Measurements from ENCODE around the gene TERF2IP.

Gene TERF2IP

DNA sequence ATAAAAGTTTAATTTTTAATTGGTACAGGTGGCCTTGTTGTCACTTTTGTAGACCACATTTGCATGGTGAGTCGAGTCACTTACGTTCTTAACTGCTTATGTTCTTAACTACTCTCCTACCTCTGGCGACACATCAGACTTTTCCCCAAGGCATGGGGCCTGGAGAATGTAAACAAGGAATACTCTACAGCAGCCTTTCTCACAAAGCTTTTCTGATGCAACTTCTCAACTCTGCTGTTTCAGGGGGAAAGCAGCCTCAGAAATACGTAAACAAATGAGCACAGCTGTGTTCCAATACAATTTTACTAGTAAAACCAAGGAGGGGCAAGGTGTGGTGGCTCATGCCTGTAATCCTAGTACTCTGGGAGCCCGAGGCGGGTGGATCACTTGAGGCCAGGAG lies 7.0 kb upstream of the TERF2IP start:
- no peak for DNase-seq (ENCODE audit: low read depth)

DNA sequence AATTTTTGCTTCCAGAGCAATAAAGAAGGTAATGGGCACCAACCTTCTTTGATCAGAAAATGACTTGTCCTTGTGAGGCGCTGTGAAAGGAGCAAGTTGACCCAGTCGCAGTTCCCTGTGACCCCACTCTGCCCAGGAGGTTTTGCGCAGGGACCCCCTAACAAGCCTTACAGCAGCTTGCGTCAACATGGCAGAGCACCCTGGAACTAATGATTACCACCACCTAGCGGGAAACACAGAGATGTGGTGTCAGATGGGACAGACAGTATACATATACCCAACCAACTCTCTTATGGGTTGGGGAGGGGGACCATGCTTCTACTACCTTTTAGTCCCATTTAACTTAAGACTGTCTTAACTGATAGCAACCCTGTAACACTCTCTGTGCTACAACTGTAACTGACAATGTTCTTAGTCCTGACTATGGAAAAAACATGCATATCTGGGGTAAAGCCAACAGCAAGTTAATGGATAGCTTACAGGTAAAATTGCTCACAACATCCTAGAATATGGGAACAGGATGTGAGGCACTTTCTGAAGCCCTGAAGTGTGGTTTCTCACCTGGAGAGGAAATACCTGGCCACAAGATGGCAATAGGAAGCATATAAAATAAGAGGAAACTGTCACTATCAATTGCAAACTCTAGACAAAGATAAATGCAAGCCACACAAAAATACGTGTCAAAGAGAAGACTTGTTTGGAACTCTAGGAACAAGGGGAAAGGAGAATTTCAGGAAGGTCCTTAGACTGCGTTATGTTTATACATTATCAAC lies 3.1 kb upstream of the TERF2IP start:
- DNase-seq (ENCODE audit: low read depth) = no peak

DNA sequence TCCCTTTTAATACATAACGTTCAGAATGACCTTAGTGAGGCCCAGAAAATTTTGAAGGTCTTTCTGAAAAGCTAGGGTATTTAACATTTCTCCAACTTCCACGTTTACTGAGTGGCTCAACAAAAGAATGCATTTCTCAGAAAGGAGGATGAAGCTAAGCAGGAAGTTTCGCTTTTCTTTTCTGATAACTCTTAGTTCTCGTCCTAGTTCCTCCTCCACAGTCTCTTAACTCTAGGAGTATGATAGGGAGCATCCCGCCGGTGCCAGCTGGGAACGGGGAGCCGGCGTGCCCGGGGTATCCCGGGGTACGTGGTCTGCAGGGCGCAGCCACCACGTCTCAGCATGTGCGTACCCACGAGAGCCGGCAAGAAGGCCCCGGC lies 471 bp upstream of the TERF2IP start:
- no peak for DNase-seq (ENCODE audit: low read depth)

DNA sequence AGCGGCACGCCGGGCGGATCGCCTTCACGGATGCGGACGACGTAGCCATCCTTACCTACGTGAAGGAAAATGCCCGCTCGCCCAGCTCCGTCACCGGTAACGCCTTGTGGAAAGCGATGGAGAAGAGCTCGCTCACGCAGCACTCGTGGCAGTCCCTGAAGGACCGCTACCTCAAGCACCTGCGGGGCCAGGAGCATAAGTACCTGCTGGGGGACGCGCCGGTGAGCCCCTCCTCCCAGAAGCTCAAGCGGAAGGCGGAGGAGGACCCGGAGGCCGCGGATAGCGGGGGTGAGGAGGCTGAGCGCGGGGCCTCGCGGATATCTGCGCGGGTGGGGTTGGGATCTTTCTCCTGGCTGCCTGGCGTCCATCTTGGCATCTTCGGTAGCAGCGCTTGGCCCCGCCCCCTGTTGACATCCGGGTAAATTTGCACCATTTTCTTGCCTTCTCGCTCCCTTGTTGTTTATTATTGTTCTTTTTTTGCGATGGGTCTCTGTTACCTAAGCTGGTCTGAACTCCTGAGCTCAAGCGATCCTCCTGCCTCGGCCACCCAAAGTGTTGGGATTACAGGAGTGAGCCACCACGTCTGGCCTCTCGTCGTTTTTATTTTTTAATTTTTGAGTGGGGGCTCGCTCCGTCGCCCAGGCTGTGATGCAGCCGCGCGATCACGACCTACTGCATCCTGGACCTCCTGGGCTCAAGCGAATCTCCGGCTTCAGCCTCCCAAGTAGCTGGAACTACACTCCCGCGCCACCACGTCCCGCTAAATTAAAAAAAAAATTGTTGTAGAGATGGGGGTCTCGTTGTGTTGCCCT lies 898 bp downstream of the TERF2IP start:
- peak; percentile 84 for DNase-seq (ENCODE audit: low read depth)

DNA sequence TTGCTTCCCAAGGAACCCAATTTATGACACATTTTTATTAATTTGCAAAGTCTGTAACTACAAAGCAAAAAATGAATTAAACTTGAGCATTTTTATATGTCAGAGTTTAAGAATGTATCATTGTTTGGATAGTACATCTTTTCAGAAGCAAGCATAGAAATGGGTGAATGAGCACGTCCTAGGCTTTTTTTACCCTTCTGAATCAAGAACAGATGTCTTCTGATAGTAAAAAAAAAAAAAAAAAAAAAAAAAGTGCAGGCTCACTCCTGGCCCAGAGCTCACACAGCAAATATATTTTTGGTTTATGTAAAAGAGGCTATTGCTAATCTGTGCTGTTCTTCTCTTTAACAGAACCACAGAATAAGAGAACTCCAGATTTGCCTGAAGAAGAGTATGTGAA lies 6.3 kb downstream of the TERF2IP start:
- DNase-seq (ENCODE audit: low read depth) = no peak

DNA sequence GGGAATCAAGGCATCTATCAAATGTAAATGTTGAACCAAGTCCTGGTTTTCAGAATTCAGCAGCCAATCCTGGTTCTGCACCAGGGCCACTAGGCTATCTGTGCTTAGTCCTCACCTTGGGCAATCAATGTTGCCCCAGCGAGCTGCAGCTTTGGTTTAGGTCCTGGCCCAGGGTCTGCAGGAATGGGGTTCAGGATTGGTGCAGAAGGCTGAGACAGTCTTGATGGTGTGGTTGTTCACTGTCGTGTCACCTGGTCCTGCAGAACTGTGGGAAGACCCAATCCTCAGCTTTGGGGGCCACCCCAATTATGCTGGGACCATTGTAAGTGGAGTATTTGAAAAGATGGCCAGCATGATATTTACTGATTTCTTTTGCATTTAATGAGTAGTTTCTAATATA lies 10.6 kb downstream of the TERF2IP start:
- no peak for DNase-seq (ENCODE audit: low read depth)

DNA sequence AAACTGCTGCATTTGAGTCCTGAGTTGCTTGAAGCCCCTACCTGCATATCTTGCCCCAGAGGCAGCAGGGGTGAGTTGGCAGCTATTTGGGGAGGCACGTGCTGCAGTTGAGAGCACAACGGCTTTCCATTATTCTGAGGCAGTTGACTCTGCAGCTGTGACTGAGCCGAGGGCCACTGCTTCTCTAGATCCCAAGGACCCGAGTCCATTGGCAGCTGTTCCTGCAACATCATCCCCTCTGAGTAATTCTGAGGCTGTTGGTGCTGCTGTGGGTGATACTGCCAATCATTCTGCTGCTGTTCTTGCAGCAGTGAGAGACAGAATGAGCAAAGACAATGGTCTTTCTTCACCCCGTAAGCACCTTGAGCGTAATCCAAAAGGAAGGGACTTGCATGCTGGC lies 12.7 kb downstream of the TERF2IP start:
- DNase-seq (ENCODE audit: low read depth) = no peak

DNA sequence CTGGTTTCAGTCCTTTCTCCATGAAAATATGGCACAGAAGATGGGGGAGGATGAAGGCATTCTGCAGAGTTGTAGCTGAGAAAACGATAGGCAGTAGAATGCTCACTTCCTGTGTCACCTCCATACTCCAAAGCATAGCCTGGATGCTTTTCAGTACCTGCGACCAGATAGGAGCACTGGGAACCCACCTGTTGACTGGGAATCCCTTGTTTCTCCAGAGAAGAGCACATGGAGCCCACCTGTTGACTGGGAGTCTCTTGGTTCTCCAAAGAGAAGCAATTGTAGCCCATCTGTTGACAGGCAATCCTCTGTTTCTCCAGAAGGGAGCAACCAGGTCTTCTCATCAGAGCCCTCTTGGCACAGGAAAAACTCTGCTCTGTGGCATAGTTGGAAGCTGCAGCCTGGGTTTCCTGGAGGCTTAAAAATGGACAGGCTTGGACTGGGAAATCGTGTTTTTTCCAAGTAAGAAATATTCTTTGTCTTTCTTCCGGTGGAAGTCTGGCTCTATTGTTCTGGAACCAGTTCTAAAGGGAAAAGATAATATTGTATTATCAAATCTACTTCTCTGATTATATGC lies 13.2 kb downstream of the TERF2IP start:
- DNase-seq (ENCODE audit: low read depth) = no peak

DNA sequence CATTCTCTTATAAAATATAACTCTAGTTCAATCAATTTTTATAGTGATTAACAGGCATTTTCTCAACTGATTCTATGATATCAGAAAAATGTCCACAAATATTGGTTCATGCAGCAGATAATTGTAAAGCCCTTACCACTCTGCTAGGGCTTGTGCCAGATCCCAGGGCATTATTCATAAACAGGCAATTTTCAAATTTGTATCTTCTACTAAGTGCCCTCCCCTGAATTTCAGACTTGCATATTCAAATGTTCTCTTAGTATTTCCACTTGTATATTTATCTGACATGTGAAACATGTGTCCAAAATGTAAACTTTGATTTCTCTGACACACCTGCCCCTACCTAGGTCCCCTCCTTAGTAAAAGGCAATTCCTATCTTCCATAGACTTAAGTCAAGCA lies 19.9 kb downstream of the TERF2IP start:
- no peak for DNase-seq (ENCODE audit: low read depth)

DNA sequence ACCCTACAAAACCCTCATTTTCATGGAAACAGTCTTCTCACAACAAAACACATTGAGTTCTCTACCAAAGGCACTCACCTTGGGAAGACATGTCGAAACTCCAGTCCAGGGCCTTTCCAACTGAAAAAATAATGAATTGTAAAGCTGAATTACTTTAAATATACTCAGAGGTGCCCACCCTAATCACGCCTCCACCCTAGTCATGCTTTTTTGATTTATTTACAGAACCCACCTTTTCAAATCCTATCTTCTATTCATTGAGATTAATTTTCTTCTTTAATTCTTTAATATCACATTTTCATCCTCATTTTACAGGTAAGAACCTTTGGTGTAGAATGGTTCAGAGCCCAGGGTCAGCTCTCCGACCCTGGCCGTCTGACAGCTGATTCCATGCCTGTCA lies 29.3 kb downstream of the TERF2IP start, which contains the start of gene CPHXL2:
Gene CPHXL2 (minus strand): TSS at position 101 of the 400 bp plus-strand sequence. CDS start 10 bp downstream, at position 91.
- no peak for DNase-seq (ENCODE audit: low read depth)

DNA sequence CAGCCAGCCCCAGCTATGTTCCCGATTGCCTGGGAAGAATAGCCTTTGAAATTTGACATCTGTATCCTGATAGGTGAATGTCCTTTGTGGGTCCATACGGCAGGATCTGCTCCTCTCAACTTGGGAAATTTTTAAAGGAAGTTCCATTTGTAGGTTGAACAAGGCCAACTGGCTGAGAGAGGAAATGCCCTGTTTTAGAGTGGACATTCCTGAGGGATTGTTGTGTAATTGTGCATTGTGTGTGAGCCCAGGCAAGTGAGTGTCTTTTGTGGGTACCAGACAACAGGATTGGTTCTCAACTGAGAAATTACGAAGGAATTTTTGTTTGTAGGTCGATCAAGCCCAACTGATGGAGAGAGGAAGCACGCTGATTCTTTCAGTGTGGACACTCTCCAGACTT lies 31.8 kb downstream of the TERF2IP start:
- DNase-seq (ENCODE audit: low read depth) = no peak

DNA sequence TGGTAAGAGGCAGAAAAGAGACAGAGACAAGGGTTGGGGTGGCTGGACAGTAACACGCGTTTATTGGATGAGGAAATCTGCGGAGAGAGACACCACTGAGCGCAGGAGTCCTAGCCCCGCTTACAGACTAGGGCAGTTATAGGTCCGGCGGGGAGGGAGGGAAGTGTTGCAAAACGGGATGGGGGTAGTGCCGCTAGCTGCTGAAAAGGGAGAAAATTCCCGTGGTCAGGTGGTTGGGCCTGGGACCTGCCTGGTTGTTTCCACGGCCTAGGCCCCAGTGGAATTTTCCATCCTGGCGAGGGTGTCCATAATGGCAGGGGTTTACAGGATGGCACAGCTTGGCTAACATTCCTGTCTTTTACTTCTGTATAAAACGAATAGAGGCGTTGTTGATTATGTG lies 34.7 kb downstream of the TERF2IP start:
- DNase-seq (ENCODE audit: low read depth) = no peak

DNA sequence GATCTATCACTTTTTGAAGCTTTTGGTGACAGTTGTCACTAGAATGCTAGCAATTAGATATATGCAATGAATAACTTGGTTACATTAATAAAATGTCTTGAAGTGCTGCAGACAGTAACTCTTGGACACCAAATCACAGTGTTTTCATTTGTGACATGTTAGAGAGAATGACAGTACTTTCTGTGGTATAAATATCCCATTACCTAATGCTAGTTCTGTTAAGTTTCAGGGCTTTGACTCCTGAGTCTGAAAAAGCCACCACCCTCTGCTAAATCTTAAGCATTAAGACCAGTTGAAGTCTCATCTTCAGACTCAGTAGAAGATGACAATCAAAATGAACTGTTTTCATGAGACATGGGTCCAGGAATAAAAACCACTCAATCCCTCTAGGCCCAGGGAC lies 39.8 kb downstream of the TERF2IP start:
- no peak for DNase-seq (ENCODE audit: low read depth)

DNA sequence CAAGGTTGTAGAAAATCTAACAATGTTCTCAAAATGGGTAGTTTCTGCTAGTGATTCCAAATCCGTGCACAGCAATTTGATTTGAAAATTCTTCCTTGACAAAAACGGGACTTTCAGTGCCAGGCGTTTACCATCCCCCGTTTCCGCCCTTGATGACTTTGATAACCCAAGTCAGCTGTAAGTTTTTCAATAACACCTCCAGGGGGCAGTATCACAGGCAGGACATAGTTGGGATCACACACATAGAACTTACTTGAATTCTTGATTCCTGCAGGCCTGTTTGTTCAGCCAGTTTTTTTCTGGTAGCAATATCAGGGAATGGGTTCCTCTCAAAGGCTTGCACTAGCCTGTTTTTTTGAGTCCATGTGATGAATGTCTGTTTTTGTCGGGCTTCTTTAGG lies 48.1 kb downstream of the TERF2IP start:
- DNase-seq (ENCODE audit: low read depth) = no peak

DNA sequence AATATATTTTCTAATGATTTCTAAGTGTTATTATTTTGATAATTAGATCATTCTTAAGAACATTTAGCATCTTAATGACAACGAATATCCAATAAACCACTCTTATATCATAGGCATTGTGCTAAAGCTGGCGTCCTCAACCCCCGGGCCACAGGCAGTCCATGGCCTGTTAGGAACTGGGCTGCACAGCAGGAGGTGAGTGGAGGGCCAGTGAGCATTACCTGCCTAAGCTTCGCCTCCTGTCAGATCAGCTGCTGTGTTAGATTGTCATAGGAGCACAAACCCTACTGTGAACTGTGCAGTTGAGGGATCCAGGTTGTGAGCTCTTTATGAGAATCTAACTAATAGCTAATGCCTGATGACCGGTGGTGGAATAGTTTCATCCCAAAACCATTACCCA lies 50.0 kb downstream of the TERF2IP start:
- no peak for DNase-seq (ENCODE audit: low read depth)

DNA sequence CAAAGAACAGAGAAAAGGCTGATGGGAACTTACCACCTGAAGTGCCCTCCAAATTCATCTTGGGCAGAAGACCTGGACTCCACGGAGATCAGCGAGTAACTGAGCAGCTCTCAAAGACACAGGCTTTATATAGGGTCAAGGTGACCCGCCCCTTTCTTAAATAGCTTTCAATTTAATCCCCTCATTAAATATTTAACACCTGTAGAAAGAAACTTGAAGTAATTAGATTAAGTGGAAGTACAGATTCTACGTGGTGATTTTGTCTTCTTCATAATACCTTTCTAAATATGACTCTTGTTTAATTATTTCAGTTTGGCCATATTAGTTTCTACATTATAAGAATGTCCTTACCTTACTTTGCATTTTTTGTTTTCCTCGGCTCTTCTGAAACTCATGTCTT lies 53.8 kb downstream of the TERF2IP start, which contains the start of gene DUXB:
Gene DUXB (minus strand): TSS at position 101 of the 400 bp plus-strand sequence. CDS start 43 bp downstream, at position 58.
- no peak for DNase-seq (ENCODE audit: low read depth)

DNA sequence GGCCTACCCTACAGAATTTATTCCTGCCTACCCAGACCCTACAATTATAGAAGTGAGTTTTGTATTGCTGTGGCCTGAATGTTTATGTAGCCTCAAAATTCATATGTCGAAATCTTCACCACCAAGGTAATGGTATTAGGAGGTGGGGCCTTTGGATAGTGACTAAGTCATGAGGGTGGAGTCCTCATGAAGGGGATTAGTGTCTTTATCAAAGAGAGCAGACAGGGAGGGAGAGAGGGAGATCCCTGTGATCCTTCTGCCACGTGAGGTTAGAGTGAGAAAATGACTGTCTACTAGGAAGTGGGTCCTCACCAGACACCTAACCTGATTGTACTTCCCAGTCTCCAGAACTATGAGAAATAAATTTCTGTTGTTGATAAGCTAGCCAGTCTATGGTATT lies 54.7 kb downstream of the TERF2IP start:
- peak; percentile 16 for DNase-seq (ENCODE audit: low read depth)

DNA sequence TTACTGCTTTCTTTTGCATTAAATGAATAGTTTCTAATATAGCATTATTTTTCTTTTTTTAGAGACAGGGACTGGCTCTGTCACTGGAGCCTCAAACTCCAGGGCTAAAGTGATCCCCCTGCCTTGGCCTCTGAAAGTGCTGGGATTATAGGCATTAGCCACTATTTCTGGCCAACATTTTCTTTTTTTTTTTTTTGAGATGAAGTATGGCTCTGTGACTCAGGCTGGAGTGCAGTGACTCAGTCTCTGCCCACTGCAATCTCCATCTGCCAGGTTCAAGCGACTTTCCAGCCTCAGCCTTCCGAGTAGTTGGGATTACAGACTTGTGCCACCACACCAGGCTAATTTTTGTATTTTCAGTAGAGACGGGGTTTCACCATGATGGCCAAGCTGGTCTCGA lies 55.7 kb downstream of the TERF2IP start:
- peak; percentile 48 for DNase-seq (ENCODE audit: low read depth)
